HG03097 (cell line): Measurements from ENCODE around the gene WNT9B.

Experiments used
- ATAC-seq: cut with Tn5 transposase; IDR thresholded peaks from one replicate; pipeline ENCODE4 v1.9.1; 2021; ENCODE audit not compliant: unreplicated experiment, low FRiP score

WNT9B gene

GRCh38 chr17:46878055-46878454, 26.7 kb downstream of the WNT9B start:
- ATAC-seq, result no peak

GRCh38 chr17:46879101-46879500, 27.7 kb downstream of the WNT9B start:
- no peak for ATAC-seq

DNA sequence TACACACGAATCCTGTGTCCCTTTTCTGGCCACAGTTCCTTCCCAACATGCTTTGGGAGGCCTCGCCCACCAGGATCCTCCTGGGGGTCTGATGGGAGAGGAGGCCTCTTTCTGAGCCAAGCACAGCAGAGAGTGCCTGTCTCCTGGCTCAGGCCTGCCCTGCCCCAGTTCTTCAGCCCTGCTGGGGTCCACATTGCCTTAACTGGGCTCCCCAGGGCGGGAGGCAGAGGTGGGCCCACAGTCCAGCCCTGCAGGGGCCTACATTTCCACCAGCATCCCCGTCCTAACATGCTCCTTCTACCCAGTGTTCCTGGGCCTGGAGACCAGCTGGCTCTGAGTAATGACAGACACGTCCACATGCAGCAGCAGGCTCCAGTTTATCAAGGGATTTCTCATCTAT, 29.6 kb downstream of the WNT9B start:
- ATAC-seq, result no peak

DNA sequence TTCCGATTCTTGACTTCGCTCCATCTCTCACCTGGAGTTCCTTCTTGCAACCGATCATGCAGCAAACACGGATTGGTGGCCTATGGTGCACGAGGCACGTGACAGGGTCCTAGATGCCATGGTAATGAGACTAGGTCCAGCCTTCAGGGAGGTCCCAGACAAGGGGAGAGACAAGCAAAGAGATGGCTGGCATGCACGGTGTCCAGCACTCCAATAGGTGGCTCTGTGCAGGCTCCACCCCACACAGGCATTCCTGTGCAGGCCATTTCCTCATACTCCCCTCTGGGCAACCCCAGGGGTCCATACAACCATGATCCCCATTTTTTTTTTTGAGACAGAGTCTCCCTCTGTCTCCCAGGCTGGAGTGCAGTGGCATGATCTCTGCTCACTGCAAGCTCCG, 31.3 kb downstream of the WNT9B start:
- no peak for ATAC-seq

- no peak for ATAC-seq
Observed at GRCh38 chr17:46883871-46884520, 32.6 kb downstream of the WNT9B start.

DNA sequence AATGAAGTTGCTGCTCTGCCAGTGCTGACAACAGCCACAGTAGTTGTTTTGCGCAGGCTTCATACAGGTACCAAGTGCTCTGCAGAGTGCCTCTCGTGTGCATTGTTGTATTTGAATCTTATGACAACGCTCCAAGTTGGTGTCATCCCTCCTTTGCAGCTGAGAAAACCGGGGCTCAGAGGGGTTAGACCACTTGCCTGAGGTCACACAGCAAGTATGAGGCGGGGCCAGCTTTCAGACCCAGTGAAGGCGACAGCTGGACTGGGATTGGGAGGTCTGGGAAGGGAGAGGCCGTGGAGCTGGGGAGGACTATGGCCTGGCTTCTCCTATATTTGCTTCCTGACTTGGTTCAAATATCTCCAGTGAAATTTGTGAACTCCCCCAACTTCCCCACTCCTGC, 33.2 kb downstream of the WNT9B start:
- ATAC-seq, result no peak

DNA sequence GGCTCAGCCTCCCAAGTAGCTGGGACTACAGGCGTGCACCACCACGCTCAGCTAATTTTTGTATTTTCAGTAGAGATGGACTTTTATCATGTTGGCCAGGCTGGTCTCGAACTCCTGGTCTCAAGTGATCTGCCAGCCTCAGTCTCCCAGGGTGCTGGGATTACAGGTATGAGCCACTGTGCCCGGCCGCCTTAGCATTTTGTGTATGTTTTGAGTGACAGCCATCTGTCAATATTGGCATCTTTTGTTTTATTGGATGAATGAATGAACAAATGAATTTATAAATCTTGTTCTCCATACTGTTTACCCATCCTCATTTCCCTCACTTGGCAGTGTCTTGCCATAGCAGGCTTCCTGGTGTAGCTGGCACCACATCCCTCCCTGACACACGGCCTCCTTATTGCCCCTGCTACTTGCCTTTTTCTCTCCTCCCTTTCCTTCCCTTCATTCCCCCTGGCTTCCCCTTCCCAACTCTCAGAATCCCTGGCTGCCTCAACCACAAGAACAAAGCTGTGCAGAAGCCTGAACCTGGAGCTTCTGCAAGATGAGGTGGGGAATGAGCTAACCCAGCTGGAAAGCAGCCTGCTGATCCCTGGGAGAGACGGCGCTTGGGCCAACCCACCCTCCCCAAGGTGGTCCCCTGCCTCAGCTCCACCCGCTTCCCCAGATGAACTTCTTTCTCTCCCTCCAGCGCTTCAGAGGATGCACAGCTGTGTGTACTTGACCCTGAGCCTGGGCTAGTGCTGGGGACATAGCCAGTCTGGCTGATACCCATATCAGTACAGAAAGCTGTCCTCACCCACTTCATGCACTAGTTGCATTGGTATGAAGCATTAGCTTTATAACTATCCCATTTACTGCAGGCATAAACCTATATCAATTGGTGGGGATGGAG, 34.3 kb downstream of the WNT9B start:
- no peak for ATAC-seq

DNA sequence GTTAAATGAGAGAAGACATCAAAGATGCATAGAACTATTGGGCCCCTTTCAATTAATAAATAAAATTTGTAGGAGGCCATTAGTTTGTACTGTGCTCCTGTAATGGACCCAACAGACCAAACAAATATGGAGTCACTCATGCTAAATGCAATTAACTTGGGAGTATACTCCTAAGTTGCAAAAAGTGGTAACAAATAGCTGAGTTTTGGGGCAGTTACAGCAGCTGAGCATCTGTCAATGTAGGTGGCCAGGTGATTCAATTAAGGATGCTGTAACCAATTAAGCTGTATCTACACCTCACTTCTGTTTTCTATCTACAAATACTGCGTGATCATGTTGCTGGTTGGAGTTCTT, 34.9 kb downstream of the WNT9B start:
- ATAC-seq, result no peak

DNA sequence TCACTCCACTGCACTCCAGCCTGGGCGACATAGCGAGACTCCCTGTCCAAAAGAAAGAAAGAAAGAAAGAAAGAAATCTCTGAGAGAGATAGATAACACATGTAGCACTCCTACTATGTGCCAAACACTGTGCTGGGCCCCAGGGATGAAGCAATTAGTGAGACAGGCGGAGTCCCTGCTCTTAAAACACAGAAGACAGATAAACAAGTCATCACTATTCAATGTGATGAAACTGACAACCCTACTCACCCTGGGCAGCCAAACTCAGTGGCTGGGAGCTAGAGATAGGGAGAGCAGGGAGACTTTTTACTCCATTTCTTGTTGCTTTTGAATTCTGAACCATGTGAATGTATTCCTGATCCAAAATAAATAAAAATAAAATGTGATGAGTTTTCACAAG, 36.3 kb downstream of the WNT9B start:
- ATAC-seq, result no peak

DNA sequence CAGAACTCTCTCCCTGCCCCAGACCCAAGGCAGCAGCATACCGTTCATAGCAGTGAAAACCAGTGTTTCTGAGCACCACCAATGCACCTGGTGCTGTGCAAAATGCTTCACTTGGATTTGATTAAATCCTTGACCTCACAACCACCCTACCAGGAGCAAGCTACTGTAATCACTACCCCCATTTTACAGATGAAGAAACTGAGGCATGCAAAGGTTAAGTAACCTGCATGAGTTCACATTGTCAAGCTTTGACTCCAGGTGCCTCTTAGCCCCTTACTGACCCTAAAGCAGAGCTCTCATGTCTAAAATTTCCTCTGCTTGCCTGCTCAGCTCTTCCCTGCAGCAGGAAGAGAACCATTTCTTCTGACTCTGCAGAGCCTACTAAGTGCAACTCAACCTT, 37.3 kb downstream of the WNT9B start:
- no peak for ATAC-seq

- ATAC-seq, result no peak
Observed at GRCh38 chr17:46889519-46889918, 38.1 kb downstream of the WNT9B start.

GRCh38 chr17:46889992-46890564, 38.7 kb downstream of the WNT9B start:
- ATAC-seq, result no peak

- no peak for ATAC-seq
Observed at GRCh38 chr17:46890638-46891037, 39.3 kb downstream of the WNT9B start.

- no peak for ATAC-seq
Observed at GRCh38 chr17:46892192-46892703, 40.9 kb downstream of the WNT9B start.

DNA sequence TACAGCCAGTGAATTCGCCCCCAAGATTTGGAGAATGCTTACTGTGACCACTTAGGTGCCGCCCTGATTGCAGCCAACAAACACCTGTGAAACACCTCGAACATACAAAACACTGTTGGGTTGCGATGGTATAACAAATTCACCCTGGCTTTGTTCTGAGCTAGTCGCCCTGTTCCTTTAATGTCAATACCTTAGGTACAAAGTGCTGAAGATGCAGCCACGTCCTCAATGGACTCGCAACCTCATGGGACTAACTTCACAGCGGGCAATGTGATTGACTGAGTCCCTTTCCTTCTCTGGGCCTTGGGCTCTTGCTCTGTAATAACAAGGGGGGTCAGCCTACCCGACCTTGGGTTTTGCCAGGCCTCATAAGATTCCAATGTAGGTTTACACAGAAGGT, 42.6 kb downstream of the WNT9B start:
- no peak for ATAC-seq

DNA sequence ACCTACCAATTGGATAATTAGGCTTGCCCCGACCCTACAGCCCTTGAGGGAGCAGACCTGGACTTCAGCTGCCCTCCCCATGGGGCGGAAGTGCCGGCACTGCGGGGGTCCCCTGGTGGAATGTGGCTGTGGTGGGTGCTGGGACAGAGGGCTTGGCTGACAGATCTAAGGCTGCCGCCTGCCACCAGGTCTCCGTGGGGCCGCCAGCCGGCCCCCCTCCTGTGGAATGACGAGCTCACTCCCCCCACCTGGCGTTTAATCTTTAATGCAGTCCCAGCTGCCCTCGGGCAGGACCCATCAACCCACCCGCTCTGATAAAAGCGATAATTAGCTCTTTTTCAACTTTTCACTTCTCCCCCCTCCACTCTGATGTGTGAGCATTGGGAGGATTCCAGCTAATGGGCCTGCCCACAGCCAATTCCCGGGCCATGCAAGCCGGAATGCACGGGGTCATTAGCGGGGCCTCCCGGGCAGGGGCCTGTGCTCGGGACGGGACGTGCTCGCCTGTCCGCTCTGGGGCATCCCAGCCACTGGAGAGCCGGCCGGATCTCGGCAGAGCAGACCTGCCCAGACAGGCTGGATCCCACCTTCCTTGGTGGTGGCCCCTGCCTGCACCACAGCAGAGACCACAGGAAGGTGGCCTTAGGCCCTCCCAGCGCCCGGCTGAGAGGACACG, 43.2 kb downstream of the WNT9B start:
- ATAC-seq, result no peak

DNA sequence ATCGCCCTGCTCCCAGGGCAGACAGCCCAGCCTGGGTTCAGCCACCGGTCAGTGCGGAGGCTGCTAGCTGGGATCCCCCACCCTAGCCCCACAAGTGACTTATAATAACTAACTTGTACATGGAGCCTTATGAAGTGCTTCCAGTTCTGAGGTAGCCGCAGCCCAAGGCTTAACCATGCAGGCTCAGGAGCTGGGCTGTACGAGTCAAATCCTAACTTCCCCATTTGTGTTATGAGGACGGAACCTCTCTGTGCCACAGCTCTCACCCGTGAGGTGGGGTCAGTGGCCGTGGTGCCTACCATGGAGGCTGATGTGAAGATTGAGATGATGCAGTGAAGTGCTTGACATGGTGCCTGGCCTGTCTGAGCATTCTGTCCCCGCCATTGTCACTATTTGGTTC, 43.8 kb downstream of the WNT9B start:
- ATAC-seq, result no peak

DNA sequence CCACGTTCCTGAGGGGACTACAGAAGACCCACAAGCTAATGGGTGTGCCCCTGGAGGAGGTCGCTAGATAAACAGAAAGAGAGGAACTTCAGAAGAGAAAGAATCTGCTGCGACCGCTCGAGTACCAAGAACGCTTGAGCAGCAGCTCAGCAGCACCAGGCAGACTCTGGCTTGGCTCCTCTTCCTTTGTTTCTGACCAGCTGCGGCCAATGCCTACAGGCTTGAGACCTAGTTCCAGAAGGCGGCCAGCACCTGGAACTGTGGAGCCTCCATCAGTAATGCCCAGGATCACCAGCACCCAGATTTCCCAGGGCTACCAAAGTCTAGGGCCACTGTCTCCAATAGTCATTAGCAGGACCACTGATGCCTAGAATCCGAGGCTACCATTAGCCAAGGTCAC, 45.6 kb downstream of the WNT9B start:
- ATAC-seq, result no peak

- ATAC-seq, result no peak
Observed at GRCh38 chr17:46898364-46898763, 47.0 kb downstream of the WNT9B start.

- ATAC-seq, result no peak
Observed at GRCh38 chr17:46898860-46899259, 47.5 kb downstream of the WNT9B start.

- no peak for ATAC-seq
Observed at GRCh38 chr17:46901291-46901690, 49.9 kb downstream of the WNT9B start.
